Endothelial cell of umbilical vein (primary cell): ENCODE data around the gene FAM234B. TPM values are rescaled to one million over a fixed set of nuclear protein-coding genes. Genes with fewer than 3 reads are reported as not detected.

Experiments used
- BruUV-seq: library from RNA; stranded (reverse); fragments of 400-500 nt; replicated peaks from 2 replicates; lab custom pipeline; 2021; lab: Mats Ljungman, UMichigan
- CTCF ChIA-PET: fragments of 300-600, 350-600 bp; sonication (Branson Sonifier 250); formaldehyde crosslinking; loops from one replicate; lab custom pipeline; 2021; ENCODE audit warnings: antibody characterized with exemption, inconsistent platforms; lab: Charles Lee
- POLR2A ChIA-PET: fragments of 300-600, 350-600 bp; sonication (Branson Sonifier 250); formaldehyde crosslinking; loops from one replicate; lab custom pipeline; 2021; ENCODE audit warnings: antibody characterized with exemption, inconsistent platforms; lab: Charles Lee
- DNase-seq: peaks from one replicate; pipeline ENCODE4 v3.0.0-alpha.2; 2011; ENCODE audit warnings: low read depth, low spot score
- FAIRE-seq: peaks from 2 replicates; lab custom pipeline; 2011; peaks lifted over from hg19 to GRCh38; lab: Jason Lieb, UNC
- H2AFZ ChIP-seq: 2 replicates; pipeline ENCODE4 v1.6.0; 2012; ENCODE audit warnings: low read depth, low read length, control low read depth, inconsistent platforms
- H3K27ac ChIP-seq: 2 replicates; pipeline ENCODE4 v1.5.1; 2011; ENCODE audit warnings: low read depth, mild to moderate bottlenecking, control low read depth, low read length, moderate library complexity; ENCODE audit not compliant: insufficient read depth
- H3K27me3 ChIP-seq, 2 experiments: 2 replicates each; pipeline versions ENCODE4 v1.6.0 to v1.6.1; 2011; ENCODE audit warnings: low read length in 2 of 2, mixed read lengths in 1 of 2; ENCODE audit not compliant: control insufficient read depth in 2 of 2, insufficient read depth in 2 of 2
- H3K36me3 ChIP-seq, 2 experiments: 2 replicates in 1 of 2; 3 replicates in 1 of 2; pipeline ENCODE4 v1.5.1; 2011; ENCODE audit warnings: low read length in 2 of 2, mild to moderate bottlenecking in 1 of 2, moderate library complexity in 1 of 2; ENCODE audit not compliant: control insufficient read depth in 2 of 2, insufficient read depth in 2 of 2; ENCODE audit errors: extremely low read depth in 1 of 2
- H3K4me1 ChIP-seq: 3 replicates; pipeline ENCODE4 v1.5.1; 2011; ENCODE audit warnings: mild to moderate bottlenecking, low read length; ENCODE audit not compliant: control insufficient read depth, insufficient read depth; ENCODE audit errors: extremely low read depth
- H3K4me2 ChIP-seq: 2 replicates; pipeline ENCODE4 v1.6.1; 2011; ENCODE audit warnings: low read length, control low read depth, mixed read lengths; ENCODE audit not compliant: insufficient read depth
- H3K4me3 ChIP-seq, 3 experiments: fragments of 200-600 bp in 1 of 3; sonication (generic), shearing (Covaris generic) in 1 of 3; replicated peaks in 1 of 3; 2 replicates each; pipeline ENCODE4 v1.5.1; 2011 to 2016; ENCODE audit warnings: control low read depth in 3 of 3, low read length in 3 of 3, mild to moderate bottlenecking in 2 of 3, inconsistent platforms in 1 of 3, low read depth in 1 of 3, moderate library complexity in 1 of 3; ENCODE audit not compliant: insufficient read depth in 1 of 3
- H3K79me2 ChIP-seq: 2 replicates; pipeline ENCODE4 v1.6.0; 2012; ENCODE audit warnings: low read length, inconsistent platforms; ENCODE audit not compliant: control insufficient read depth, insufficient read depth
- H3K9ac ChIP-seq: replicated peaks from 2 replicates; pipeline ENCODE3; 2011; ENCODE audit warnings: low read length, control low read depth; ENCODE audit not compliant: insufficient read depth; ENCODE audit errors: extremely low read depth
- H3K9me1 ChIP-seq: replicated peaks from 3 replicates; pipeline ENCODE4 v1.6.0; 2011; ENCODE audit warnings: mild to moderate bottlenecking, low read length; ENCODE audit not compliant: control insufficient read depth, insufficient read depth; ENCODE audit errors: extremely low read depth
- H3K9me3 ChIP-seq: replicated peaks from 2 replicates; pipeline ENCODE4 v1.5.1; 2012; ENCODE audit warnings: low read length, inconsistent platforms; ENCODE audit not compliant: control insufficient read depth, insufficient read depth
- H4K20me1 ChIP-seq: replicated peaks from 2 replicates; pipeline ENCODE3; 2011; ENCODE audit warnings: mild to moderate bottlenecking, low read length; ENCODE audit not compliant: control insufficient read depth, insufficient read depth; ENCODE audit errors: extremely low read depth
- EZH2 ChIP-seq: IDR thresholded peaks from 2 replicates; pipeline ENCODE4 v1.6.1; 2012; ENCODE audit warnings: borderline replicate concordance, low read depth, mild to moderate bottlenecking, moderate library complexity, low read length, inconsistent platforms; ENCODE audit not compliant: severe bottlenecking
- FOS ChIP-seq: IDR thresholded peaks from 2 replicates; pipeline ENCODE4 v1.6.1; 2011; ENCODE audit warnings: mild to moderate bottlenecking, low read length, moderate library complexity, borderline replicate concordance; ENCODE audit not compliant: insufficient read depth
- GATA2 ChIP-seq: IDR thresholded peaks from 2 replicates; pipeline ENCODE4 v1.7.0; 2011; ENCODE audit warnings: low read depth, mild to moderate bottlenecking, moderate library complexity, mixed read lengths, low read length; ENCODE audit not compliant: insufficient read length, insufficient read depth
- JUN ChIP-seq: IDR thresholded peaks from 2 replicates; pipeline ENCODE4 v1.6.1; 2011; ENCODE audit warnings: borderline replicate concordance, low read depth; ENCODE audit not compliant: insufficient read length, insufficient read depth
- MYC ChIP-seq: IDR thresholded peaks from one replicate; pipeline ENCODE4 v1.6.1; 2011; ENCODE audit warnings: mild to moderate bottlenecking, low read depth, low read length
- POLR2A ChIP-seq: IDR thresholded peaks from 2 replicates; pipeline ENCODE4 v1.6.1; 2012; ENCODE audit warnings: low read depth, mild to moderate bottlenecking, control low read depth, low read length
- POLR2AphosphoS5 ChIP-seq: IDR thresholded peaks from 2 replicates; pipeline ENCODE4 v1.6.1; 2012; ENCODE audit warnings: low read depth, mild to moderate bottlenecking, control low read depth, low read length, moderate library complexity; ENCODE audit not compliant: insufficient read depth
- dilution Hi-C: fragments of 300-500 bp; cut with MboI; formaldehyde crosslinking; loops from one replicate; pipeline ENCODE4 v1.15.0; 2019; ENCODE audit warnings: low sequenced_read_pairs; ENCODE audit not compliant: extremely low pct_ligation_motif_present
- intact Hi-C: fragments of 100-400 bp; cut with micrococcal nuclease; formaldehyde crosslinking; loops from one replicate; pipeline ENCODE4 v1.10.0; 2022
- polyA plus RNA-seq, 4 experiments: library from polyadenylated mRNA; depleted of rRNA in 3 of 4; stranded (reverse) in 3 of 4; unstranded in 1 of 4; fragments of >200 nt; gene quantifications; 2 replicates each; pipeline versions ENCODE4 v1.2.1 to v1.2.3, GENCODE V29; 2011 to 2012; ENCODE audit warnings: missing spikeins in 1 of 4
- total RNA-seq: library from RNA; stranded (reverse); gene quantifications from 2 replicates; pipeline ENCODE4 v1.2.3, GENCODE V29; 2021
- TF ChIP-seq, protein P1 (sequence below), 2 donors: IDR thresholded peaks; 1 replicate in 1 of 2; 2 replicates in 1 of 2; pipeline ENCODE4 v1.5.1; 2011; ENCODE audit warnings: low read length in 2 of 2, mild to moderate bottlenecking in 2 of 2, moderate library complexity in 2 of 2, control low read depth in 1 of 2, inconsistent platforms in 1 of 2, low read depth in 1 of 2; ENCODE audit not compliant: insufficient read depth in 1 of 2; ENCODE audit errors: extremely low read depth in 1 of 2
- TF ChIP-seq, protein P2 (sequence below): IDR thresholded peaks from 2 replicates; pipeline ENCODE4 v1.6.1; 2011; ENCODE audit not compliant: insufficient read depth, insufficient read length

The FAM234B gene
- total and polyA plus RNA-seq, 2 donors (not counting 3 experiments of a cell fraction or from before 2014, with no cell fraction given): 4.9 to 13.2 TPM

DNA sequence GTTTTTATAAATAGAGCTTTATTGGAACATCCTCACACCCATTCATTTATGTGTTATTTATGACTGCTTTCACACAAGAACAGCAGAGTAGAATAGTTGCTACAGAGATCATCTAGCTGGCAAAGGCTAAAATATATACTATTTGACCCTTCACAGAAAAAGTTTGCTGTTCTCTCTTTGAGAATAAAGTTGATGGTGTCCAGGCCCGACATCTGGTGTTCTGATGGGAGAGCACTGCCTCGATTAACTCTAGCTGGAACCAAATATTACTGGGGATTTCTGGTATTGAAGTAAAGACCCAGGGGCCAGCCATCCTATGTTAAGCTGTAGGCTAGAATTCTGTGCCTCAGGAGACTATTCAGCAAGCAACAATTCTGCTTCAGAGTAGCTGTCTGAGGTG lies 21.8 kb downstream of the FAM234B start:
- POLR2A ChIA-PET: interaction anchor here (1.2 kb wide), 1 partner anchor 130 kb away, joined by 3 read pairs; the partner anchor contains the start of gene EMP1
- Histone ChIP-seq H2AFZ (no peak overlapping the region), H3K9me1 (no peaks in the 10 kb centered on the region), H3K4me3 (no peak overlapping the region), H4K20me1 (no peaks in the 10 kb centered on the region), H3K36me3 (peaks cover 2 to 16% of the 10 kb centered on the region in 2 experiments), H3K27me3 (no peaks in the 10 kb centered on the region), H3K79me2 (no peaks in the 10 kb centered on the region), H3K27ac (no peak overlapping the region), H3K4me1 (no peaks in the 10 kb centered on the region), H3K9ac (no peak overlapping the region), H3K9me3 (no peaks in the 10 kb centered on the region), H3K4me2 (no peak overlapping the region)
- dilution Hi-C loops: no loop called here
- CTCF ChIA-PET: interaction anchor here (0.6 to 2.4 kb wide), 3 partner anchors 14 to 146 kb away, joined by 3 to 8 read pairs (median 4); no protein-coding TSS in a partner anchor
- TF ChIP-seq EZH2: no peak
- TF ChIP-seq, protein P1, sequence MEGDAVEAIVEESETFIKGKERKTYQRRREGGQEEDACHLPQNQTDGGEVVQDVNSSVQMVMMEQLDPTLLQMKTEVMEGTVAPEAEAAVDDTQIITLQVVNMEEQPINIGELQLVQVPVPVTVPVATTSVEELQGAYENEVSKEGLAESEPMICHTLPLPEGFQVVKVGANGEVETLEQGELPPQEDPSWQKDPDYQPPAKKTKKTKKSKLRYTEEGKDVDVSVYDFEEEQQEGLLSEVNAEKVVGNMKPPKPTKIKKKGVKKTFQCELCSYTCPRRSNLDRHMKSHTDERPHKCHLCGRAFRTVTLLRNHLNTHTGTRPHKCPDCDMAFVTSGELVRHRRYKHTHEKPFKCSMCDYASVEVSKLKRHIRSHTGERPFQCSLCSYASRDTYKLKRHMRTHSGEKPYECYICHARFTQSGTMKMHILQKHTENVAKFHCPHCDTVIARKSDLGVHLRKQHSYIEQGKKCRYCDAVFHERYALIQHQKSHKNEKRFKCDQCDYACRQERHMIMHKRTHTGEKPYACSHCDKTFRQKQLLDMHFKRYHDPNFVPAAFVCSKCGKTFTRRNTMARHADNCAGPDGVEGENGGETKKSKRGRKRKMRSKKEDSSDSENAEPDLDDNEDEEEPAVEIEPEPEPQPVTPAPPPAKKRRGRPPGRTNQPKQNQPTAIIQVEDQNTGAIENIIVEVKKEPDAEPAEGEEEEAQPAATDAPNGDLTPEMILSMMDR (IDR thresholded peaks at IDR 0.05; ENCODE audit: extremely low read depth in 1 of 2, insufficient read depth in 1 of 2, low read depth in 1 of 2, low read length in 2 of 2): no peak
- DNase-seq: no peak
- intact Hi-C loops: no loop called here
- no TSS peak for BruUV-seq
- no peak for FAIRE-seq

- FAIRE-seq (no peak), DNase-seq (no peak)
- BruUV-seq: no TSS peak
- no peaks in the 10 kb centered on the region for H3K9me3 ChIP-seq
- POLR2A ChIA-PET: interaction anchor here (1.2 kb wide), 1 partner anchor 130 kb away, joined by 3 read pairs; the partner anchor contains the start of gene EMP1
- H3K79me2 ChIP-seq: no peaks in the 10 kb centered on the region
- no peak overlapping the region for H2AFZ ChIP-seq
- no peak overlapping the region for H3K27ac ChIP-seq
- H4K20me1 ChIP-seq: no peaks in the 10 kb centered on the region
- H3K4me3 ChIP-seq: no peak overlapping the region
- TF ChIP-seq, protein P2, sequence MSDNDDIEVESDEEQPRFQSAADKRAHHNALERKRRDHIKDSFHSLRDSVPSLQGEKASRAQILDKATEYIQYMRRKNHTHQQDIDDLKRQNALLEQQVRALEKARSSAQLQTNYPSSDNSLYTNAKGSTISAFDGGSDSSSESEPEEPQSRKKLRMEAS: no peak
- TF ChIP-seq, protein P1 (IDR thresholded peaks at IDR 0.05; ENCODE audit: extremely low read depth in 1 of 2, insufficient read depth in 1 of 2, low read depth in 1 of 2, low read length in 2 of 2): no peak
- TF ChIP-seq GATA2: no peak
- TF ChIP-seq MYC: no peak
- TF ChIP-seq FOS: no peak
- no peak for TF ChIP-seq JUN
- TF ChIP-seq EZH2: no peak
- TF ChIP-seq POLR2AphosphoS5: no peak
- TF ChIP-seq POLR2A: no peak
- H3K4me2 ChIP-seq: no peak overlapping the region
- H3K9me1 ChIP-seq: no peaks in the 10 kb centered on the region
- dilution Hi-C loops: no loop called here
- intact Hi-C loops: no loop called here
- no peaks in the 10 kb centered on the region for H3K4me1 ChIP-seq
- CTCF ChIA-PET: interaction anchor here (0.6 kb wide), 1 partner anchor 28 kb away, joined by 3 read pairs; no protein-coding TSS in a partner anchor
- peaks cover 5 to 12% of the 10 kb centered on the region in 2 experiments for H3K36me3 ChIP-seq
- H3K27me3 ChIP-seq: no peaks in the 10 kb centered on the region
- no peak overlapping the region for H3K9ac ChIP-seq
Observed at GRCh38 chr12:13066459-13066858, 22.3 kb downstream of the FAM234B start.
